Adrenal gland (tissue), 12 donors: ENCODE data around the gene BRD7. TPM values are rescaled to one million over a fixed set of nuclear protein-coding genes. Genes with fewer than 3 reads are reported as not detected.

ENCODE experiments used
- DNase-seq, 7 donors: peaks; one replicate each; pipeline ENCODE4 v3.0.0-alpha.2; 2019 to 2020
- H3K27ac ChIP-seq, 5 donors: fragments of 200-600 bp; sonication (generic) in 4 of 5; 1 replicate in 3 of 5; 2 replicates in 2 of 5; pipeline versions ENCODE4 v1.5.1 to v1.8.0; 2016 to 2020; ENCODE audit warnings: mild to moderate bottlenecking in 1 of 5
- H3K27me3 ChIP-seq: fragments of 200-600 bp; 2 replicates; pipeline ENCODE4 v1.8.0; 2021
- H3K36me3 ChIP-seq, 2 donors: fragments of 200-600 bp; replicated peaks in 1 of 2; 1 replicate in 1 of 2; 2 replicates in 1 of 2; pipeline versions ENCODE4 v1.5.1 to v1.8.0; 2018 to 2022
- H3K4me1 ChIP-seq, 2 donors: fragments of 200-600 bp; replicated peaks in 1 of 2; 1 replicate in 1 of 2; 2 replicates in 1 of 2; pipeline versions ENCODE4 v1.5.1 to v1.8.0; 2018 to 2021
- H3K4me3 ChIP-seq, 4 donors: fragments of 200-600 bp; sonication (generic) in 3 of 4; one replicate each; pipeline ENCODE4 v1.5.1; 2016 to 2018
- H3K9me3 ChIP-seq, 3 donors: fragments of 200-600 bp; sonication (generic) in 1 of 3; replicated peaks in 1 of 3; 1 replicate in 2 of 3; 2 replicates in 1 of 3; pipeline versions ENCODE4 v1.5.1 to v1.8.0; 2016 to 2021
- POLR2A ChIP-seq, 2 donors: fragments of 450-650 bp; IDR thresholded peaks; one replicate each; pipeline ENCODE4 v1.6.1; 2017; ENCODE audit warnings: antibody characterized with exemption in 2 of 2, mild to moderate bottlenecking in 2 of 2, moderate library complexity in 1 of 2
- WGBS, 4 donors: extraction: QIAGEN DNeasy Blood & Tissue Kit in 2 of 4; methylation state at CpG; one replicate each; pipeline versions ENCODE4 v1.1.5 to v1.1.7; 2013 to 2017; 5-methylcytosine and 5-hydroxymethylcytosine counted together
- intact Hi-C, 2 donors: fragments of 100-400 bp; cut with DNase I; formaldehyde crosslinking; loops; one replicate each; pipeline versions ENCODE4 v1.14.1 to v1.15.0; 2022 to 2023
- polyA plus RNA-seq, 3 donors: library from polyadenylated mRNA; stranded (reverse); fragments of 200-250 nt in 2 of 3; fragments of 350-450 nt in 1 of 3; fragmentation: Illumina TruSeq in 1 of 3; extraction: RNeasy Lipid Tissue Mini Kit (QIAGEN cat#74804) in 1 of 3; gene quantifications; one replicate each; pipeline ENCODE4 v1.2.3, GENCODE V29; 2013 to 2014
- total RNA-seq, 9 donors: library from RNA; depleted of rRNA in 4 of 9; stranded (reverse); fragments of >200 nt in 4 of 9; fragments of 120-200 nt in 1 of 9; fragmentation: NEBNext Ultra II Directional in 1 of 9; extraction: Animal tissue kit (Norgen Biotek cat#: 25700) in 1 of 9; gene quantifications; one replicate each; pipeline versions ENCODE4 v1.1.0 to v1.2.4, GENCODE V29; 2013 to 2023
- TF ChIP-seq, protein P1 (sequence below), 6 experiments: fragments of 450-650 bp in 4 of 6; fragments of 200-600 bp in 2 of 6; sonication (generic) in 1 of 6; IDR thresholded peaks; 1 replicate in 5 of 6; 2 replicates in 1 of 6; pipeline versions ENCODE4 v1.5.1 to v1.8.0; 2016 to 2021; ENCODE audit warnings: antibody characterized with exemption in 6 of 6, mild to moderate bottlenecking in 2 of 6, moderate library complexity in 1 of 6
- donor health status: healthy with polysubstance abuse.
- donor health status: Bipolar disorder and iron deficiency.
- donor health status: DM: yes; HTN: yes; CAD: no.
- donor health status: DM: no; HTN: no; CAD: no.
- donor health status: DM: no; HTN: no; CAD: no.
- donor health status: DM: yes; HTN: yes; CAD: no.

The BRD7 gene
- total and polyA plus RNA-seq, 12 donors, result 37.2 to 117 (median 58.7) TPM

DNA sequence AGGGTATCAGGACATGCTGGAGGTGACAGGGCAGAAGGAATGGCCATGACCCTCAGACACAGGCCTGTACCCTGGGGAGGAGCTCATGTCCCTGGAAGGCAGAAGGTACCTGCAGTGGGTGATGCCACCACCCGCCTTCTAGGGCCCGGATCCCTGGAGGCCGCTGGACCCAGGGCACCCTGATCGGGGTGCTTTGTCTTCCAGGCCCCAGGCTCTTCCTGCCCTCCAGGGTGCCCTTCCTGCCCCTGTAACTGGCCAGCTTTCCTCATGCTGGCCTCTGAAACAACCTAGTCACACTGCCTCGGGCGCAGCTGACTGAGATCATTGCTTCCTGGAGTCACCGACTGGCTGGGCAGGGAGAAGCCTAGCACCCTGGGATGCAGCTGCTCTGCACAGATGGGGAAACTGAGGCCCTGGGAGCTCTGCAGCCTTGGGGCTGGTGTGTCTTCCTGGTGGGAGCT is 96.6 kb downstream of the BRD7 start:
- Histone ChIP-seq H3K4me1 (no peaks in the 10 kb centered on the region), H3K9me3 (no peaks in the 10 kb centered on the region), H3K27me3 (no peaks in the 10 kb centered on the region), H3K36me3 (no peaks in the 10 kb centered on the region), H3K27ac (no peak overlapping the region), H3K4me3 (no peak overlapping the region)
- no peak for DNase-seq
- TF ChIP-seq, protein P1, sequence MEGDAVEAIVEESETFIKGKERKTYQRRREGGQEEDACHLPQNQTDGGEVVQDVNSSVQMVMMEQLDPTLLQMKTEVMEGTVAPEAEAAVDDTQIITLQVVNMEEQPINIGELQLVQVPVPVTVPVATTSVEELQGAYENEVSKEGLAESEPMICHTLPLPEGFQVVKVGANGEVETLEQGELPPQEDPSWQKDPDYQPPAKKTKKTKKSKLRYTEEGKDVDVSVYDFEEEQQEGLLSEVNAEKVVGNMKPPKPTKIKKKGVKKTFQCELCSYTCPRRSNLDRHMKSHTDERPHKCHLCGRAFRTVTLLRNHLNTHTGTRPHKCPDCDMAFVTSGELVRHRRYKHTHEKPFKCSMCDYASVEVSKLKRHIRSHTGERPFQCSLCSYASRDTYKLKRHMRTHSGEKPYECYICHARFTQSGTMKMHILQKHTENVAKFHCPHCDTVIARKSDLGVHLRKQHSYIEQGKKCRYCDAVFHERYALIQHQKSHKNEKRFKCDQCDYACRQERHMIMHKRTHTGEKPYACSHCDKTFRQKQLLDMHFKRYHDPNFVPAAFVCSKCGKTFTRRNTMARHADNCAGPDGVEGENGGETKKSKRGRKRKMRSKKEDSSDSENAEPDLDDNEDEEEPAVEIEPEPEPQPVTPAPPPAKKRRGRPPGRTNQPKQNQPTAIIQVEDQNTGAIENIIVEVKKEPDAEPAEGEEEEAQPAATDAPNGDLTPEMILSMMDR (IDR thresholded peaks at IDR 0.05), result no peak
- no peak for TF ChIP-seq POLR2A (IDR thresholded peaks at IDR 0.05)
- WGBS, 4 donors, result 74 to 100% (median 81%) methylated on average over 3 to 7 of the region's 7 CpGs
- intact Hi-C loops, result no loop called here

DNA sequence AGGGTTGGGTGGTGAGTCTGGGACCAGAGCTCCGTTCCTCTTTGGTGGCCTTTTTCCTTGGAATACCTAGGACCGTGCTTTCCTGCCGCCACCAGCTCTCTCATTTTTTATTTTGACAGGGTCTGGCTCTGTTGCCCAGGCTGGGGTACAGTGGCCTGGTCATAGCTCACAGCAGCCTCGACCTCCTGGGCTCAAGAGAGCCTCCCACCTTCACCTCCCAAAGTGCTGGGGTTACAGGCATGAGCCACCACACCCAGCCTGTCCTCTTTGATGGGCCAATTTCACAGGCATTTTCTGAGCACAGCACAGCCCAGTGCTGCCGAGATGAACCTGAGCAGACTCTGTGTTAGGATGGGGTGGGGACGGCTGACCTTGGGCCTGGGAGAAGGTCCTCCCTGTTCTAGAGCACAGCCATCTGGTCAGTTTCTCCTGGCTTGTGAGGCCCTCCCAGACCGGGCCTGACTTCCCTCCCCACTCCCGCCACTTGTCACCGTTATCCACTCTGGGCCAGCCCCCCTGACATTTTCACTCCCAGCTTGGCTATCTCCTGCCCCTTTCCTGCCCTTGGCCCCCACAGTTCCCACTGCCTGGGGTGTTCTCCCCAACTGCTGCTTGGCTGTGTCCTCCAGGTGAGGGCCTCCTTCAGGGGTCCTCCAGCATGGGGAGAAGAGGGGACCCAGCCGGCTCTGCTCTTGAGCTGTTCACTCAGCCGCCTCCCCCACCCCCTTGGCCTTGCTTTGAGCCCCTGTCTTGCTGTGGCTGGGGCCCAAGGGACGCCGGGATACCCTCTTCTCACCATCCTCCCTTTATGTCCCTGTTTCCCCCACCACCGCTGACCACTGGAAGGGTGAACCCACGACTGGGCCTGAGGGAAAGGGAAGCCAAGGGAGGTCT is 97.4 kb downstream of the BRD7 start:
- H3K27me3 ChIP-seq, result no peaks in the 10 kb centered on the region
- no peak overlapping the region for H3K4me3 ChIP-seq
- H3K9me3 ChIP-seq, result no peaks in the 10 kb centered on the region
- WGBS, 4 donors, result 81 to 94% (median 86%) methylated on average over 13 to 15 of the region's 15 CpGs
- H3K27ac ChIP-seq, result no peak overlapping the region
- DNase-seq, result no peak
- no peaks in the 10 kb centered on the region for H3K36me3 ChIP-seq
- intact Hi-C loops, result no loop called here
- TF ChIP-seq, protein P1 (IDR thresholded peaks at IDR 0.05), result no peak
- no peak for TF ChIP-seq POLR2A (IDR thresholded peaks at IDR 0.05)
- H3K4me1 ChIP-seq, result peaks cover 0 to 2% of the 10 kb centered on the region in 2 donors

DNA sequence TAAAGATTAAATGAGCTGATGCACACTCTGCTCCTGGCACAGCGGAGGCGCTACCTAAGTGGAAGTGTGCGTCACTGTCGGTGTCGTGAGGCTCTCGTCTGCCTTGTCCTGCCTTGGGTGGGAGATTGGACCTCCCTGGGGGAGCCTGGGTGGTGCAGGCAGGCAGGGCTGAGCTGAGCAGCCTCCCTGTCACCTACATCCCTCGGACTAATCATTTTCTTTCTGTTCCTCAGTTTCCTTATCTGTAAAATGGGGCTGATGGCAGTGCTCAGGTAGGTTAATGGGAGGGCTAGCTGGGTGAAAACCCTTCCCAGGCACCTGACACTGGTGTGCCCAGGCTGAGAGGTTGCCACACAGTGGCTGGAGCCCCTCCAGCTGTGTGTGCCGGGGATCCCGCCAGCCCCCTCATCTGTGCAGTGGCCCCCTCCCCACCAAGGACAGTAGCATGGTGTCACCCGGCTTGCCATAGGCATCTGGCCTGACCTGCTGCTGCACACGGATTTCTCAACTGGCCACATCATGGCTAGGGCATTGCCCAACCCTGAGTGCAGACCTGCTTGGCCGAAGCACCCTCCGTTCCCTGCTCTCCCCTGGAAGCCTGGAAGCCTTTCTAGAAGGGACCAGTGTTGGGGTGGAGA is 98.2 kb downstream of the BRD7 start:
- H3K27me3 ChIP-seq, result no peaks in the 10 kb centered on the region
- H3K4me1 ChIP-seq, result peaks cover 0 to 9% of the 10 kb centered on the region in 2 donors
- H3K36me3 ChIP-seq, result no peaks in the 10 kb centered on the region
- intact Hi-C loops, result no loop called here
- no peak overlapping the region for H3K4me3 ChIP-seq
- DNase-seq, result no peak
- TF ChIP-seq, protein P1 (IDR thresholded peaks at IDR 0.05), result no peak
- no peak for TF ChIP-seq POLR2A (IDR thresholded peaks at IDR 0.05)
- H3K27ac ChIP-seq, result no peak overlapping the region
- 91 to 92% (median 91%) methylated on average over 10 to 13 of the region's 13 CpGs for whole genome bisulfite sequencing, 4 donors
- no peaks in the 10 kb centered on the region for H3K9me3 ChIP-seq

DNA sequence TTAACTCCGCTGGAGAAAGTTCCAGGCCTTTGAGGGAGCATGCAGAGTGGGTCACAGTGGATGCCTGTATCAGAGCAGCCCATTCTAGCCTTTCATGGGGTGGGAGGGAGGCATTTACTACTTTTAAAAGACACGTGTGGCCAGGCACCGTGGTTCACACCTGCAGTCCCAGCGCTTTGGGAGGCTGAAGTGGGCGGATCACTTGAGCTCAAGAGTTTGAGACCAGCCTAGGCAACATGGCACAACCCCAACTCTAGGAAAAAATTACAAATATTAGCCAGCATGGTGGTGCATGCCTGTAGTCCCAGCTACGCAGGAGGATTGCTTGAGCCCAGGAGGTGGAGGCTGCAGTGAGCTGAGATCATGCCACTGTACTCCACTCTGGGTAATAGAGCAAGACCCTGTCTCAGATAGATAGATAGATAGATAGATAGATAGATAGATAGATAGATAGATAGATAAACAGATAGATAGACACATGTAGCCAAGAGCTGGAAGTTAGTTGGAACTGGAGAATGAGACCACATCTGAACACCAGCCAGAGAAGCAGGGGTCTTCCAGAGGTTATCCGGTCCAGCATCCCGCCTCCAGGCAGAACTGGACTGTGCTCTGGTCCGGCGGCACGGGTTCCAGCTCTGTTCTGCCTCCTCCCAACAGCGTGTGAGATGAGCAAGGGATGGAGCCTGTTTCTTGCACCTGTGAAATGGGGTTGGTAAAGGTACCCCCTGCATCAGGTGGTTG is 98.8 kb downstream of the BRD7 start:
- no peak for TF ChIP-seq POLR2A (IDR thresholded peaks at IDR 0.05)
- TF ChIP-seq, protein P1 (IDR thresholded peaks at IDR 0.05), result no peak
- no peaks in the 10 kb centered on the region for H3K9me3 ChIP-seq
- H3K4me3 ChIP-seq, result no peak overlapping the region
- no peak for DNase-seq
- no peaks in the 10 kb centered on the region for H3K27me3 ChIP-seq
- H3K36me3 ChIP-seq, result no peaks in the 10 kb centered on the region
- no peak overlapping the region for H3K27ac ChIP-seq
- WGBS, 4 donors, result 78 to 89% (median 82%) methylated on average over 9 to 12 of the region's 12 CpGs
- H3K4me1 ChIP-seq, result peaks cover 0 to 9% of the 10 kb centered on the region in 2 donors
- intact Hi-C loops, result no loop called here
